Urinary bladder (tissue), 4 donors: ENCODE data around the gene SGCD. TPM values are rescaled to one million over a fixed set of nuclear protein-coding genes. Genes with fewer than 3 reads are reported as not detected.
"Not testable (repeated sequence)": the region's sequence is repeated elsewhere in the genome, so short reads cannot be mapped to it uniquely, and the experiment has no call there.

Experiments used
- DNase-seq: peaks from one replicate; pipeline ENCODE4 v3.0.0-alpha.2; 2015; ENCODE audit errors: extremely low spot score
- H3K27ac ChIP-seq: one replicate; pipeline ENCODE4 v1.5.1; 2013; ENCODE audit warnings: low read depth, mild to moderate bottlenecking, moderate library complexity
- H3K36me3 ChIP-seq: one replicate; pipeline ENCODE4 v1.6.1; 2013; ENCODE audit warnings: mild to moderate bottlenecking, moderate library complexity; ENCODE audit not compliant: insufficient read depth
- H3K4me1 ChIP-seq: one replicate; pipeline ENCODE4 v1.6.1; 2013; ENCODE audit warnings: mild to moderate bottlenecking, moderate library complexity; ENCODE audit not compliant: insufficient read depth
- H3K4me3 ChIP-seq: one replicate; pipeline ENCODE4 v1.5.1; 2013; ENCODE audit warnings: low read depth, low read length
- WGBS: extraction: QIAGEN DNeasy Blood & Tissue Kit; methylation state at CpG from one replicate; pipeline ENCODE4 v1.1.7; 2013; 5-methylcytosine and 5-hydroxymethylcytosine counted together
- polyA plus RNA-seq: library from polyadenylated mRNA; stranded (reverse); fragments of 200-250 nt; gene quantifications from one replicate; pipeline ENCODE4 v1.2.3, GENCODE V29; 2013
- total RNA-seq: library from RNA; depleted of rRNA; stranded (reverse); fragments of >200 nt; gene quantifications from one replicate; pipeline ENCODE4 v1.2.3, GENCODE V29; 2014
- donor health status: healthy with polysubstance abuse.
- donor health status: healthy.

SGCD gene
- total and polyA plus RNA-seq, 2 donors: 15.9 to 106 TPM

DNA sequence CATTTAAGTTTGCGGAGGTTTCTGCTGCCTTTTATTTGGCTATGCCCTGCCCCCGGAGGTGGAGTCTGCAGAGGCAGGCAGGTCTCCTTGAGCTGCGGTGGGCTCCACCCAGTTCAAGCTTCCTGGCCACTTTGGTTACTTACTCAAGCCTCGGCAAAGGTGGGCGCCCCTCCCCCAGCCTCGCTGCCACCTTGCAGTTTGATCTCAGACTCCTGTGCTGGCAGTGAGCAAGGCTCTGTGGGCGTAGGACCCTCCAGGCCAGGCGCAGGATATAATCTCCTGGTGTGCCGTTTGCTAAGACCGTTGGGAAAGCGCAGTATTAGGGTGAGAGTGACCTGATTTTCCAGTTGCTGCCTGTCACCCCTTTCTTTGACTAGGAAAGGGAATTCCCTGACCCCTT, 283.6 kb downstream of the SGCD start:
- 94% methylated on average over 11 of the region's 11 CpGs for WGBS
- H3K36me3 ChIP-seq, DNase-seq, H3K27ac ChIP-seq, H3K4me3 ChIP-seq, H3K4me1 ChIP-seq: not testable (repeated sequence)

GRCh38 chr5:156615901-156616300, 288.9 kb downstream of the SGCD start:
- H3K4me1 ChIP-seq: no peaks in the 10 kb centered on the region
- no peak overlapping the region for H3K4me3 ChIP-seq
- no peak for DNase-seq
- no peak overlapping the region for H3K27ac ChIP-seq
- WGBS: 73% methylated on average over 2 of the region's 2 CpGs
- no peaks in the 10 kb centered on the region for H3K36me3 ChIP-seq

DNA sequence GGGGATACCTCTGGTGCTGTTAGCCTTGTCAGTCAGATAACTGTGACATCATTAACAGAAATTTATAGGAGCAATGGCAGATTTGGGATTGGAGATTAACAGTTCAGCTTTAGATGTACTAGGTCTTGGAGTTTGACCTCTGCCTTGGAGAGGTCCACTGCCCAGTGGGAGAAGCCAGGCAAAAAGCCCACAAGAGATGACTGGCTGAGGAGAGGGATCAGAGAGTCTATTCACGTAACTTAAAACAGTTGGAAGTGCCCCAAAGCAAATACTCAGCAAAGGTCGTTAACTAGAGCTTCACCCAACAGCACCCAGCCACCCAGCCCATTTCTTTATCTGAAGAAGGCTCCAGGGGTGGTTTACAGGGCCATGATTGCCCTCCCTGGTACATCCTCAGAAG, 290.5 kb downstream of the SGCD start:
- H3K36me3 ChIP-seq: no peaks in the 10 kb centered on the region
- no peak for DNase-seq

DNA sequence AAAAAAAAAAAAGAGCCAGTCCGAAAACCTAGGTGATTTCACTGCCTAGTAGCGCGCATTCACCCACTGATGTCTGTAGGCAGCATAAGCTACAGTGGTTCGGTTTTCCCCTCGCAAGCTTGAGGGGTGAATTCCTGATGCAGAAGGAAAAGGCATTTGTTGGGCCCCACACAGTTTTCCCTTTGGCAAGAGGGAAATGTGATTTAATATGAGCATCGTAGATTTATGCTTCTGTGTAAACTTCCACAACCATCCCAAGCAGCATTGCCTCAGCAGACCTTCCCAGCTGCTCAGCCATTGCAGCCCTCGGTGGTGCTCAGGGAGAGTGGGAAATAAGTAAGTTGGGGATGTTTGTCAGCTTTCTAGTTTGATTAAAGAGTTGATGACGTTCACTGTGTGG, 291.6 kb downstream of the SGCD start:
- WGBS: 81% methylated on average over 8 of the region's 8 CpGs
- no peak overlapping the region for H3K27ac ChIP-seq
- H3K4me1 ChIP-seq: no peaks in the 10 kb centered on the region
- no peak overlapping the region for H3K4me3 ChIP-seq
- DNase-seq: no peak
- no peaks in the 10 kb centered on the region for H3K36me3 ChIP-seq

More for the DNA sequence above, 290.5 kb downstream of the SGCD start:
- no peaks in the 10 kb centered on the region for H3K4me1 ChIP-seq
- no peak overlapping the region for H3K4me3 ChIP-seq
- 84% methylated on average over 2 of the region's 2 CpGs for WGBS
- H3K27ac ChIP-seq: no peak overlapping the region

DNA sequence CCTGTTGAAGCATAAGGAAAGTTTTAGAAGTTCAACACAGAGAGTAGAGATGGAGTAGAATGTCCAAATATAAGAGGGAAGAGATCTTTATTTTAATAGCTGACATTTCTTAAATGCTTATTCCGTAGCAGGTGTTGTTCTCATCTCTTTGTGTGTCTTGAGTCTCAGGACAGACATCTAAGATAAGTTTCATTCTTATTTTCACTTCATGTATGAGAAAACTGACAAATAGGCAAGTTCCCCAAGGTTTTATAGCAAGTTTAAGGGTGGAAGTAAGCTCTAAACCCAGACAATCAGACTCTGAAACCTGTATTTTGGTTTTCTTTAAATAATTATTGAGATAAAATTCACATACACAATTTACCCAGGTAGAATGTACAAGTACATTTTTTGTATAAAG, 294.8 kb downstream of the SGCD start:
- Histone ChIP-seq H3K27ac (no peak overlapping the region), H3K4me3 (no peak overlapping the region), H3K36me3 (no peaks in the 10 kb centered on the region), H3K4me1 (no peaks in the 10 kb centered on the region)
- DNase-seq: no peak
- 90% methylated on average over 1 of the region's 1 CpG for WGBS

GRCh38 chr5:156623381-156624040, 296.5 kb downstream of the SGCD start:
- no peak overlapping the region for H3K27ac ChIP-seq
- 77% methylated on average over 5 of the region's 5 CpGs for WGBS
- DNase-seq: no peak
- H3K4me3 ChIP-seq: no peak overlapping the region
- no peaks in the 10 kb centered on the region for H3K36me3 ChIP-seq
- H3K4me1 ChIP-seq: no peaks in the 10 kb centered on the region

GRCh38 chr5:156624686-156625085, 297.7 kb downstream of the SGCD start:
- Histone ChIP-seq H3K4me3 (no peak overlapping the region), H3K27ac (no peak overlapping the region), H3K36me3 (no peaks in the 10 kb centered on the region), H3K4me1 (no peaks in the 10 kb centered on the region)
- WGBS: 92% methylated on average over 4 of the region's 4 CpGs
- no peak for DNase-seq

DNA sequence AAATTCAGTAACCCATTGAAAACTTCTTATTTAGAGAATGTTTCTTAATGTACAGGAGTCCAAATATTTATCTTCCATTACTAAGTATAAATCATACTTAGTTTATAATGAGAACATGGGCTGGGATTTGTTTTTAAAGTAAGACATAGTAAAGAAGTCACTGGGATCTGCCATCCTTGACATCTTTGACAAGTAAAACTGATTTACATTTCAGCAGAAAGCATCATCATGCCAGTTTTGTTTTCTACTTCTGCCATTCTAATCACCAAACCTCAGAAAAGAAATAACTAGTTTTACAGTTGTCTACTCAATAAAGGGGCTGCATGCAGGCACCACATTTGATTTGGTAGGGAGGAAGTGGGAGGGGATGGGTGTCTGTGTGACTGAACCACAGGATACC, 301.5 kb downstream of the SGCD start:
- no peak for DNase-seq
- Histone ChIP-seq H3K27ac (no peak overlapping the region), H3K4me1 (no peaks in the 10 kb centered on the region), H3K36me3 (no peaks in the 10 kb centered on the region), H3K4me3 (no peak overlapping the region)

DNA sequence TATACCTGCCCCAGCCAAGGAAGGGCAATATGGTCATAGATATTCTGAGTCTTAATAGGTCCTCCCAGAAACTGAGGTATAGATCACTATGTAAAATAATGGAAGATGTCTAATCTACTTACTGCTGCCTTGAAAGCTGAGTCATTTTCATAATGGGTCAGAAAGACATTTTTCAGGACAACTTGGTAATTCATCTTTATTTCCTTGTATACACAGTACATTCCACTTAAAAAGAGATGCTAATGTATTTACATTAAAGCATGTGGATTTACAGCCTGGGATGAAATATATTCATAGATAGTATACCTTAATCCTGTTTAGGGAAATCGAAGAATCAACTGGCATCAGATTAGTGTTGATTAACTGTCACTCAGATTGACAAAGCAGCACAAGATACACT, 304.0 kb downstream of the SGCD start:
- no peak overlapping the region for H3K4me3 ChIP-seq
- H3K36me3 ChIP-seq: no peaks in the 10 kb centered on the region
- DNase-seq: no peak
- H3K27ac ChIP-seq: no peak overlapping the region
- 80% methylated on average over 1 of the region's 1 CpG for WGBS
- no peaks in the 10 kb centered on the region for H3K4me1 ChIP-seq

- Histone ChIP-seq H3K27ac (no peak overlapping the region), H3K4me1 (no peaks in the 10 kb centered on the region), H3K36me3 (no peaks in the 10 kb centered on the region), H3K4me3 (no peak overlapping the region)
- DNase-seq: no peak
- WGBS: 74% methylated on average over 2 of the region's 2 CpGs
Observed at GRCh38 chr5:156634301-156634700, 307.3 kb downstream of the SGCD start.

DNA sequence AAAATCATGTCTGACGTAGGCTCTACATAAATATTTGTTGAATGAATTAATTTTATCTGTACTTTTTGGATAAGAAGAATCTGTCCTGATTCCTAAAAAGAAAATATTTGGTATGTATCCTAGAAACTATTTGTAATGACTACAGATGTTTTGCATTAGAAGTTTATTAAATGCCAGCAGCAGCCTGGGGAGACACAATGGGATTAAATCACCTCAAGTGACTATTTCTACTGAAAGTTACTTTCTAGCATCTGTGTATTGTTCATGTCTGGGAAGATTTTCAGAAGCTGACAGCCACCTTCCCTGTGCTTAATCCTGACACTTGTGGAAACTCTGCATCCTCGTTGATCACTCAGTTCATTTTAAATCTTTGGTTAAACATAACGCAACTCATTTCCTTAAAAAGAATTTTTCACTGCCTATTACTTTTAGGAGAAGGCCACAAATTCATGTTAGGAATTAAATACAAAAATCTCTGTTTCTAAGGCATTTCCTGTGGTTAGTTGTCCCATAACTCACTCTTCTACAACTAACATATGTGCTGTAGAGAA, 313.8 kb downstream of the SGCD start:
- no peak overlapping the region for H3K27ac ChIP-seq

DNA sequence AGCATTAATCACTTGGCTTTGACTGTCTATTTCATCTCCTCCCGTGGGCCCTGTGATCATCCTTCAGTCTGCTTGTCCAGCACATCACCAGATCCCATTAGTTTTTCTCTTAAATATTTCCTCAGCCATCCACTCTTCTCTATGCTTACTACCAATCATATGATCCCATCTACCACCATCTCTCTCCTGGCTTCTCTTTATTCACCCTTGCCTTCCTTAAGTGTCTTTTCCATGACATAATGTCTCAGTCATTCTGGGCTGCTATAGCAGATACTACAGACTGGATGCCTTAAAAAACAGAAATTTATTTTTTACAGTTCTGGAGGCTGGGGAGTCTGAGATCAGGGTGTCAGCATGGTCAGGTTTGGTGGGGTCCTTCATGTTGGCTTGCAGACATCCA, 314.7 kb downstream of the SGCD start:
- Histone ChIP-seq H3K27ac (no peak overlapping the region), H3K4me1 (no peaks in the 10 kb centered on the region), H3K4me3 (no peak overlapping the region), H3K36me3 (no peaks in the 10 kb centered on the region)
- no peak for DNase-seq
- WGBS: 37% methylated on average over 1 of the region's 1 CpG

More for the DNA sequence above, 313.8 kb downstream of the SGCD start:
- peak; percentile 67 for DNase-seq
- no peak overlapping the region for H3K4me3 ChIP-seq
- 18% methylated on average over 3 of the region's 3 CpGs for WGBS
- no peaks in the 10 kb centered on the region for H3K36me3 ChIP-seq
- H3K4me1 ChIP-seq: no peaks in the 10 kb centered on the region

DNA sequence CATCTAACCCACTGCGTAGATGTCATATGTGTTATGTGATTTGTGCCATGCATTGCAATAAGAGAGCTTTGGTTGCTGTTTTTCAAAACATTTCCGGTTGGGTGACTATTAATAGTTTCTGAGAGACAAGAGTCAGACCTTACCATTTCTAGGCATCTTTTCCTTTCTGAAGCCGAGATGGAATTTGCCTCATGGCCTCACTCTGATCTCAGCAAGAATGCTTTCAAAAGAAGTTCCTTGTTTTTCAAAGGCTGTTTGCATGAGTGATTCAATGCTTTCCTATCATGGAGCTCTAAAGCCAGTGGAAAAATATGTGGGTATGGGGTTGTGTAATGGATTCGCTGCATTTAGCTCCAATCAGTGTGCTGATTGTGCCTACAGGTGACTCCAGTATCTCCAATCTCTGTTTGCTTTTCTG, 320.1 kb downstream of the SGCD start:
- H3K4me1 ChIP-seq: no peaks in the 10 kb centered on the region
- 46% methylated on average over 4 of the region's 4 CpGs for WGBS
- H3K27ac ChIP-seq: no peak overlapping the region
- no peak overlapping the region for H3K4me3 ChIP-seq
- DNase-seq: no peak
- no peaks in the 10 kb centered on the region for H3K36me3 ChIP-seq

DNA sequence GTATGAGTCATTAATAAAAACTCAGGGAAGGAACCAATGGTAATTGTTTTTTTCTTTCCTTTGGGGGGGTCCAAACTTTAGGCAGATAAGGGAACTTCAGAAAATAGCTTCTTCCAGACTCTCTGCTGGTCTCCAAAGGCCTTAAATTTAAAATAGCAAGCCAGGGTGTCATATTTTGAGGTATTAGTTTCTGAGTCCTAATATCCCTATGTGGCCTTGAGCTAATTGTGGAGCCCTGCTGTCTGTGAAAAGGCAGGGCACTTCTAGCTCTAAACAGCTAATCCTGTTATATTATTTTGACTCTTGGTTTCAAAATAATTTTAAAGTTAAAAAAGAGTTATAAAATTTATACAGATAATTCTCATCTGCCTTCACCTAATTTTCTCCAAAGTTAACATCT, 327.5 kb downstream of the SGCD start:
- DNase-seq: no peak
- Histone ChIP-seq H3K27ac (no peak overlapping the region), H3K4me1 (no peaks in the 10 kb centered on the region), H3K4me3 (no peak overlapping the region), H3K36me3 (no peaks in the 10 kb centered on the region)

- Histone ChIP-seq H3K4me3 (no peak overlapping the region), H3K27ac (no peak overlapping the region), H3K36me3 (no peaks in the 10 kb centered on the region), H3K4me1 (no peaks in the 10 kb centered on the region)
- WGBS: 90% methylated on average over 4 of the region's 4 CpGs
- no peak for DNase-seq
Observed at GRCh38 chr5:156655732-156656131, 328.8 kb downstream of the SGCD start.
